Left ventricle myocardium inferior (tissue), 1 donor: ENCODE measurements around the gene CHAC1. TPM values are rescaled to one million over a fixed set of nuclear protein-coding genes. Genes with fewer than 3 reads are reported as not detected.
"Not testable (repeated sequence)": the region's sequence is repeated elsewhere in the genome, so short reads cannot be mapped to it uniquely, and the experiment has no call there.

Experiments
- DNase-seq: peaks from one replicate; pipeline ENCODE4 v3.0.0-alpha.2; 2020
- H3K27ac ChIP-seq: fragments of 200-600 bp; replicated peaks from 2 replicates; pipeline ENCODE4 v1.8.0; 2021
- H3K27me3 ChIP-seq: fragments of 200-600 bp; 2 replicates; pipeline ENCODE4 v1.8.0; 2021; ENCODE audit warnings: low read depth
- H3K36me3 ChIP-seq: fragments of 200-600 bp; 2 replicates; pipeline ENCODE4 v1.8.0; 2021
- H3K4me1 ChIP-seq: fragments of 200-600 bp; 2 replicates; pipeline ENCODE4 v1.8.0; 2021
- H3K4me3 ChIP-seq: fragments of 200-600 bp; 2 replicates; pipeline ENCODE4 v1.8.0; 2021; ENCODE audit warnings: mild to moderate bottlenecking, moderate library complexity
- H3K9me3 ChIP-seq: fragments of 200-600 bp; replicated peaks from 2 replicates; pipeline ENCODE4 v1.8.0; 2021
- CTCF ChIP-seq: fragments of 200-600 bp; IDR thresholded peaks from 2 replicates; pipeline ENCODE4 v1.8.0; 2021; ENCODE audit warnings: antibody characterized with exemption, mild to moderate bottlenecking, borderline replicate concordance
- intact Hi-C: fragments of 100-400 bp; cut with micrococcal nuclease; formaldehyde crosslinking; loops from one replicate; pipeline ENCODE4 v1.11.0; 2022
- total RNA-seq: library from RNA; stranded (reverse); fragmentation: NEBNext Ultra II Directional; extraction: Animal tissue kit (Norgen Biotek cat#: 25700); gene quantifications from one replicate; pipeline ENCODE4 v1.2.1, GENCODE V29; 2021
- donor health status: DM: no; HTN: yes; CAD: no; lungs with severe emphysema.

Gene CHAC1
- total RNA-seq, 1 donor from 2014 or later = 1.3 TPM

- H3K4me3 ChIP-seq = no peak overlapping the region
- no peak for TF ChIP-seq CTCF
- intact Hi-C loops = no loop called here
- DNase-seq = no peak
- H3K36me3 ChIP-seq = no peaks in the 10 kb centered on the region
- H3K9me3 ChIP-seq = no peaks in the 10 kb centered on the region
- H3K27ac ChIP-seq = no peak overlapping the region
- H3K4me1 ChIP-seq = peaks cover 33% of the 10 kb centered on the region
- no peaks in the 10 kb centered on the region for H3K27me3 ChIP-seq
These were observed 7.0 kb downstream of the CHAC1 start for GRCh38 chr15:40960151-40960885.

GRCh38 chr15:40960925-40961324, 7.7 kb downstream of the CHAC1 start:
- H3K36me3 ChIP-seq = no peaks in the 10 kb centered on the region
- no peak overlapping the region for H3K4me3 ChIP-seq
- H3K27me3 ChIP-seq = no peaks in the 10 kb centered on the region
- intact Hi-C loops = no loop called here
- H3K4me1 ChIP-seq = peaks cover 30% of the 10 kb centered on the region
- no peaks in the 10 kb centered on the region for H3K9me3 ChIP-seq
- no peak for DNase-seq
- H3K27ac ChIP-seq = no peak overlapping the region
- TF ChIP-seq CTCF = no peak

- H3K27me3 ChIP-seq, H3K9me3 ChIP-seq, intact Hi-C loops: not testable (repeated sequence)
These were observed 8.5 kb downstream of the CHAC1 start for GRCh38 chr15:40961740-40962139.

GRCh38 chr15:40962317-40962716, 9.0 kb downstream of the CHAC1 start:
- H3K27ac ChIP-seq, H3K4me3 ChIP-seq, intact Hi-C loops, DNase-seq, H3K36me3 ChIP-seq, H3K9me3 ChIP-seq, H3K27me3 ChIP-seq: not testable (repeated sequence)
- H3K4me1 ChIP-seq = peaks cover 30% of the 10 kb centered on the region

More at GRCh38 chr15:40961740-40962139, 8.5 kb downstream of the CHAC1 start:
- H3K36me3 ChIP-seq, H3K4me3 ChIP-seq, H3K27ac ChIP-seq, DNase-seq: not testable (repeated sequence)
- H3K4me1 ChIP-seq = peaks cover 30% of the 10 kb centered on the region

- Histone ChIP-seq H3K4me3 (no peak overlapping the region), H3K27ac (no peak overlapping the region), H3K36me3 (no peaks in the 10 kb centered on the region), H3K9me3 (no peaks in the 10 kb centered on the region), H3K27me3 (no peaks in the 10 kb centered on the region), H3K4me1 (peaks cover 22% of the 10 kb centered on the region)
- TF ChIP-seq CTCF = no peak
- intact Hi-C loops = no loop called here
- DNase-seq = no peak
These were observed 9.9 kb downstream of the CHAC1 start for GRCh38 chr15:40963201-40963600.

DNA sequence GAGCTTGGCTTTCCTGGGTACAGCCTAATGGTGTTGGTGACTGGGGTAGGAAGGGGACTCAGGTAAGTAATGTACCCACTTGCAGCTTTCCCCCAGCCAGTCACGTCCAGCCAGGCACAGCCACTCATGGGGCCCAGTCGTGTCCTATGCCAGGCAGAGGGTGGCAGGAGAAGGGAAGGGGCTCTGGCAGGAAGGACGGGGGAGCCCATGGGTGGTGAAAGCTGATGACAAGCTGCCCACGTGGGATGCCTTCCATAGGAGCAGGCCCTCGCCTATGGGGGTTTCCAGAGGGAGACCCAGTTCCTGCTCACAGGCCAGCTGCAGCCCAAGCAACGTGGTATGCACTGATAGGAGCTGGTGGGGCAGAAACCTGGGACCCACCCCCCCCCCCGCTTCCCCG, 10.7 kb downstream of the CHAC1 start:
- no peak overlapping the region for H3K4me3 ChIP-seq
- no peaks in the 10 kb centered on the region for H3K27me3 ChIP-seq
- no peak for DNase-seq
- H3K4me1 ChIP-seq = peaks cover 21% of the 10 kb centered on the region
- H3K36me3 ChIP-seq = no peaks in the 10 kb centered on the region
- no peaks in the 10 kb centered on the region for H3K9me3 ChIP-seq
- intact Hi-C loops = no loop called here
- no peak overlapping the region for H3K27ac ChIP-seq
- no peak for TF ChIP-seq CTCF
